HG03196 (cell line): ENCODE measurements around the gene PARD3B.
"Not testable (repeated sequence)": the region's sequence is repeated elsewhere in the genome, so short reads cannot be mapped to it uniquely, and the experiment has no call there.

Experiments used
- ATAC-seq: cut with Tn5 transposase; IDR thresholded peaks from one replicate; pipeline ENCODE4 v1.9.1; 2021; ENCODE audit not compliant: unreplicated experiment

PARD3B gene

GRCh38 chr2:205218056-205218455 is 672.8 kb downstream of the PARD3B start:
- ATAC-seq, result no peak

- not testable (repeated sequence) for ATAC-seq
These were observed 673.5 kb downstream of the PARD3B start for GRCh38 chr2:205218816-205219215.

DNA sequence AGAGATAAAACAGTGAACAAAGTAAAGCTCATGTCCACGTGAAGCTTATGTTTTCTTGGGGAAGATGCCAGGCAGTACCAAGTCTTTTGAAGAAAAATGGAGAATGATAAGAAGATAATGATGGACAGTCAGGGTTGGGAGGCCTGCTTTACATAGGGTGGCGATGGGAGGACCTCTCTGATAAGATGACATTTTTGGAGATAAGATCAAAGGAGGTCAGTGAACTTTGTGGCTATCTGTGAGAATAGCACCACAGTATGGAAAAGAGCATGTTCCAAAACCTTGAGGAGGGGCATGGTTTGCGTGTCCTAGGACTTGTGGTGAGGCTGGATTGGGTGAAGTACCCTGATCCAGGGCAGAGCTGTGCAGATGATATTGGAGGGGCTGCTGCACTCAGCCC is 675.3 kb downstream of the PARD3B start:
- no peak for ATAC-seq

DNA sequence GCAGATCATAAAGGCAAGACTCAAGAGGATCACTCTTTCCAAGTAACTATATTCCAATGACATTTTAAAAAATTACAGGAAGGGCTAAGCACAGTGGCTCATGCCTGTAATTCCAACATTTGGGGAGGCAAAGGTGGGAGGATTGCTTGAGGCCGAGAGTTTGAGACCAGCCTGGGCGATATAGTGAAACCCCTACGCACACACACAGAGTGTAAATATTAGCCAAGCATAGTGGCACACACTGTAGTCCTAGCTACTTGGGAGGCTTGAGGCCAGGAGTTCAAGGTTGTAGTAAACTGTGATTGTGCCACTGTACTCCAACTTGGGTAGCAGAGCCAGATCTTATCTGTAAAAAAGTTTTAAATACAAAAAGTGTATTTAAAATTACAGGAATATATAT is 686.8 kb downstream of the PARD3B start:
- ATAC-seq, result no peak

GRCh38 chr2:205235434-205235833 is 690.2 kb downstream of the PARD3B start:
- no peak for ATAC-seq

DNA sequence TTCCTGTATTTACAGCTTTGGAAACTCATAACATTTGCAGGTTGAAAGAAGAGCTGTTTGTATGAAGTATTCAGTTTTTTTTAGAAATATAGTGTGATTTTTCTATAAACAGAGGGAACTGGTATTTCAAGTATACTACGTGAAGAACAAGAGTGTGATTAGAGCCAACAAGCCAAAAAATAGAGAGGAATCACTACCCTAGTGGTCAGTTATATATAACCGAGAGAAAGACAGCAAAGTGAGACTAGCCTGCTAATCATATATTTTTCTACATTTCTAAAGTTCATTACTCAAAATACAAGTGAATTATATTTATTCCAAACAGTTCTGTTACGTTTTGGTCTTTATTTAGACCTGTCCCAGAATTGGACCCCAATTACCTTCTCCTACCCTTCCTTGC is 692.2 kb downstream of the PARD3B start:
- ATAC-seq, result no peak

DNA sequence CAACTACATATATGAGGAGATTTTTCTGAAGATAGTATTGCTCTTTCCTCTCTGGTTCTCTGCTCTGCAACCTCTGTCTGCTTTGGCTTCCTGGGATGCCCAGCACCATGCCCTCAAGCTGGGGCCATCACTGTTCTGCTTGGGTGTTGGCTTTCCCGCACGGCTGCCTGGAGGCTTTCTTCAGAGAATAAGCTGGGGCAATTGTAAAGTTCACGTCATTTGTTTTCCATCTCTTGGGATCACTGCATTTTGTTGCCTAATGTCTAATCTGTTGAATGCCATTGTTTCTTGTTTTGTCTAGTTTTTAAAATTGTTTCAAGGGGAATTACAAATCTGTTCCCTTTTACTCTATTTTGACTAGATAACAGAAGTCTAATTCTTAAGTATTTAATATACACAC is 699.7 kb downstream of the PARD3B start:
- no peak for ATAC-seq

- ATAC-seq, result no peak
These were observed 700.4 kb downstream of the PARD3B start for GRCh38 chr2:205245652-205246051.

GRCh38 chr2:205259121-205259520 is 713.8 kb downstream of the PARD3B start:
- ATAC-seq, result no peak

GRCh38 chr2:205261516-205262020 is 716.3 kb downstream of the PARD3B start:
- ATAC-seq, result no peak

GRCh38 chr2:205267323-205267722 is 722.0 kb downstream of the PARD3B start:
- ATAC-seq, result no peak

- ATAC-seq, result no peak
These were observed 725.4 kb downstream of the PARD3B start for GRCh38 chr2:205270689-205271088.

- no peak for ATAC-seq
These were observed 727.9 kb downstream of the PARD3B start for GRCh38 chr2:205273148-205273547.

DNA sequence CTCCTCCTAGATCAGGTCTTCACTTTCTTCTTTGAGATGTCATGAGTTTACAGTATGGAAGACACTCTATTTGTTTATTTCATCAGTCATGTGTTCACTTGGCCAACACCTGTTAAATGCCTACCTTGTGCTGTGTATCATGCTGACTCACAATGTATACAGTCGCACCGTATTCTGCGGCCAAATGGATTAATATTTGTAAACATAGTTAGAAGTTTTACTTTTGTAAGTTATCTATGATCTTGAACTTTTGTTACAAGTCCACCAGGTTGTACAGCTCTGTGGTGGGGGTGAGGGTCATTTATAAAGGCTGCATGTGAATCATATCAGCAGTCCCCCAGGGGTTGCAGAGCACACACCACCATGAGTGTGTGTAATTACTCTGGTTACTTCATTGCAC is 728.4 kb downstream of the PARD3B start:
- no peak for ATAC-seq

GRCh38 chr2:205274801-205275200 is 729.5 kb downstream of the PARD3B start:
- ATAC-seq, result no peak

DNA sequence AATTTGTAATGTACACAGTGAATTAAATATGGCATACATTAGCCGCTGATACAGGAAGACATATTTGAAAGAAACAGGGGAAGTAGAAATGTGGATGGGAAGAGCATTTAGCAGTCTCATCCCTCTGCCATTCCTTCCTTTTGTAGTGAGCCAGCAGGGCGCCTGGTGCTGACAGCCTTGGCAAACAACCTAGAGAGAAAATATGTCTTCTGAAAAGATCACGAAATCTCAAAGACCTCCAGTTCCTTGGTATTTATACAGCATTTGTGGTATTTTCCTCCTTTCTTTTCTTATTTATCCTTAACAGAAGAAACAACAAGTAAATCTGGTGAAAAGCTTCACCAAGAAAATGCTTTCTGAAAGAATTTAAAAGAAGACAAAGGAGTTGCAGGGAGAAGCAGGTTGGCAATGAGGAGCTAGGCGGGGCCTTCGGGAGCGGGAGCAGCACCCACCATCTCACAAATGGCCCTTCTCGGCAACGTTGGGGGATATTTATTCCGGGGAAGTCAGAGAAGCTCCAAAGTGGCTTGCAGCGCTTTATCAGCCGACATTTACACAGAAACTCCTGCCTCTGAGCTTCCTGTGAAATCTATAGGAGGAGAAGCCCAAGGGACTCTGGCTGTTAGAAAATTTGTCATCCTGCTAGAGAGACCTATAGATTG is 731.0 kb downstream of the PARD3B start:
- ATAC-seq, result no peak

DNA sequence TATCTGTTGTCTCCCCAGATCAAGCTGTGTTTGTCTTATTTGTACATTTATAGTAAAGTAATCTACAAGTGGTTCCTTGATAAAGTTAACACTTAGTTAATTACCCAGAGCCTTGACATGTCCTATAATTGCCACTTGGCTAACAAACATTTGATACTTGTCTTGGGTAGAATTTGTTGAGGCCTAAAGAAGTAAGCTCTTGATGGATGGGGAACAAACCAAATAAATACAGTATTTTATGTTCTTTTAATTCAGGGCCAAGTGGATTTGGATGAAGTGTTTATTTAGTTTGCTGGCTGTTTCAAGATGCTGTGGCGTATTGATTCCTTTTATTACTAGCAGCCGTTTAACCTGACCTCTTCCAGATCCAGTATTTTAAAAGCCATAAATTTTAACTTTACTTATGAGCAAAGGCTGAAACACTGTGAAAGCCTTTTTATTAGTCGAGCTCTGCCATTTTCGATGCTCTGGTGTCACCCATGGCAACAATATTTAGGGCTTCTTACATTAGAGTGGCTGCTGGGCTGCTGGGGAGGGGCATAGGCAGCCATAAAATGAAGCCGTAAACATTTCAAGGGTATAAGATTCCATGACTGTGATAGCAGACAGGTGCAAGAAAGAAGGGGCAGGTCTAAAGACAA is 735.4 kb downstream of the PARD3B start:
- no peak for ATAC-seq

- no peak for ATAC-seq
These were observed 738.5 kb downstream of the PARD3B start for GRCh38 chr2:205283736-205284270.

DNA sequence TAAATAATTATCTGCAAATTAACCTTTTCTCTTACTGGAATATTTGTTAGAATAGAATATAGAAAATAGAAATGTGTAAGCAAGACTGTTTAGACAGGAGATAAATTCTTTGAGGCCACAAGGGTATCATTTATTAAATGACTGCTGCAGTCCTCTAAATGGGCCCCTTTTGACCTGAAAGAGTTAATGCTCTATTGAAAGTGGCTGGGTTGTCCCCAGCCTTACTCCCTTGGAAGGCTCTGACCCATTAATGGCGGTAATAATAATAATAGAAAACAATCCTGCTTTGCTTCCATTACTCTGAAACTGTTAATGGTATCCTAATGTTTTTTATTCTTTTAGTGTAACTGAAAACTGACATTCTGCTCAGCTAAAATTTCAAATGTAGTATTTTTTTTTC is 739.1 kb downstream of the PARD3B start:
- ATAC-seq, result no peak

- ATAC-seq, result no peak
These were observed 742.0 kb downstream of the PARD3B start for GRCh38 chr2:205287316-205287715.

DNA sequence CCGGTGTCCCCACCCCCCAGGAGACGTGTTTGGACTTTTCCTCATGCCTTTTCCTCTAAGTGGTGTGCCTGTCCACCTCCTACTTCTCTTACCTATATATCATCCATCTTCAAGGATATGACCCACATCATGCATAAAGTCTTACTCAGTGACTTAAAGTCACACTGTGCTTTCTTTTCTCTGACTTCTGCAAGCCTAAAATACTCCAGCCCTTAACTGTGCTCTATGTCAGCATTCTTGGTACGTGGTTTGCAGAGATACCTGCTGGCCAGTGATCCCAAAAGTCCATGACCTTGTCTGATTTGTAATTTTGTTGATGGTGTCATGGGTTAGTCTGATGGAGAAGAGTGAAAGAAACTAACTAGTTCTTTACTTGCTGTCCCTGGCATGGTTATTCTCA is 743.4 kb downstream of the PARD3B start:
- ATAC-seq, result no peak

DNA sequence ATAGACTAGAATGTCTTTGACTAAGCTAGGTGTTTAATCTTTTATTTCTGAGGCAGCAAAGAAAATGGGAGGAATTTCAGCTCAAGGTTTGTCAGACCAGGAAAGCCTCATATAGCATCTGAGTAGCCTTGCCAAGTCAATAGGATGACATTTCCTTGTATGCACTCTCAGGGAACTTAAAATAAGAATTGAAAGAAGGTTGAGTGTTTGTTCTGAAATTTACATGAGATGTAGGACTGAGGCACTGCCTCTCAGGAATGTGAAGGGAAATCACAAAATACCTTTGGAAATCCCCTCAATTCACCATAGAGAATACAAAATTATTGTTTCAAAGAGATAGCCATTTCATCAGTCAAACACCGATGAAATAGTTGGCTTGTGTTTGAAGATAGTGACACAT is 745.0 kb downstream of the PARD3B start:
- no peak for ATAC-seq
